A549 (cell line): Measurements from ENCODE around the gene TMEM250. TPM values are rescaled to one million over a fixed set of nuclear protein-coding genes. Genes with fewer than 3 reads are reported as not detected.

ENCODE experiments used
- ATAC-seq, 2 experiments: fragments of 200-7000 bp in 1 of 2; fragments of >200 bp in 1 of 2; cut with Nextera tagmentation in 1 of 2; cut with Tn5 transposase in 1 of 2; 3 replicates each; pipeline versions ENCODE4 v1.8.0 to v1.9.1; 2018 to 2020; ENCODE audit warnings: mild to moderate bottlenecking in 1 of 2, moderate library complexity in 1 of 2
- CTCF ChIA-PET: fragments of 300-600 bp; sonication (Branson Sonifier 250); formaldehyde crosslinking; extraction: SDS; loops from one replicate; lab custom pipeline; 2021; ENCODE audit warnings: antibody characterized with exemption, inconsistent platforms; lab: Yijun Ruan, JAX
- POLR2A ChIA-PET: fragments of 350-600 bp; formaldehyde crosslinking; extraction: SDS; loops from one replicate; lab custom pipeline; 2021; ENCODE audit warnings: antibody characterized with exemption, inconsistent platforms; lab: Yijun Ruan, JAX
- DNase-seq, 2 experiments: peaks; one replicate each; pipeline versions ENCODE4 v3.0.0 to v3.0.0-alpha.2; 2011 to 2016; ENCODE audit warnings: low read depth in 1 of 2, low spot score in 1 of 2
- FAIRE-seq: peaks from 2 replicates; lab custom pipeline; 2011; peaks lifted over from hg19 to GRCh38; lab: Jason Lieb, UNC
- H3K27ac ChIP-seq, 2 experiments: fragments of >200 bp; sonication (Bioruptor Twin); formaldehyde crosslinking; 3 replicates each; pipeline ENCODE4 v1.5.1; 2016 to 2017
- H3K4me1 ChIP-seq: fragments of >200 bp; sonication (Bioruptor Twin); formaldehyde crosslinking; 3 replicates; pipeline ENCODE4 v1.6.1; 2016
- H3K4me2 ChIP-seq: fragments of >200 bp; sonication (Bioruptor Twin); formaldehyde crosslinking; 3 replicates; pipeline ENCODE4 v1.6.1; 2016
- H3K4me3 ChIP-seq: fragments of >200 bp; sonication (Bioruptor Twin); formaldehyde crosslinking; 3 replicates; pipeline ENCODE4 v1.5.1; 2016
- H3K9me3 ChIP-seq: fragments of >200 bp; sonication (Bioruptor Twin); formaldehyde crosslinking; 3 replicates; pipeline ENCODE4 v1.6.1; 2016
- BHLHE40 ChIP-seq: IDR thresholded peaks from 2 replicates; pipeline ENCODE4 v1.6.1; 2012; ENCODE audit warnings: low read depth, low read length, inconsistent platforms
- CBX2 ChIP-seq: fragments of 200-600 bp; sonication (generic); IDR thresholded peaks from 2 replicates; pipeline ENCODE4 v1.6.1; 2016; ENCODE audit warnings: low read depth, mild to moderate bottlenecking, borderline replicate concordance
- CBX8 ChIP-seq: fragments of 200-600 bp; sonication (generic); IDR thresholded peaks from 2 replicates; pipeline ENCODE4 v1.6.1; 2016
- ELK1 ChIP-seq: fragments of 150-350 bp; IDR thresholded peaks from 2 replicates; pipeline ENCODE4 v1.6.1; 2014; ENCODE audit warnings: low read depth, mild to moderate bottlenecking, low read length
- EP300 ChIP-seq, 2 experiments: fragments of >200 bp; sonication (Bioruptor Twin); formaldehyde crosslinking; IDR thresholded peaks; 2 replicates in 1 of 2; 3 replicates in 1 of 2; pipeline ENCODE4 v1.6.1; 2016 to 2017
- FOSL2 ChIP-seq, 2 experiments: fragments of 450-650 bp in 1 of 2; fragments of >200 bp in 1 of 2; sonication (Bioruptor Twin) in 1 of 2; formaldehyde crosslinking; IDR thresholded peaks; 2 replicates each; pipeline versions ENCODE4 v1.5.0 to v1.6.1; 2016 to 2020; ENCODE audit warnings: mild to moderate bottlenecking in 1 of 2, moderate library complexity in 1 of 2
- GATA3 ChIP-seq: IDR thresholded peaks from 2 replicates; pipeline ENCODE4 v1.6.1; 2012; ENCODE audit warnings: borderline replicate concordance
- HOXB5 ChIP-seq: fragments of 250-450 bp; sonication (Bioruptor Pico); IDR thresholded peaks from 2 replicates; pipeline ENCODE4 v1.5.0; 2020; ENCODE audit warnings: mild to moderate bottlenecking, moderate library complexity
- JUN ChIP-seq, 2 experiments: fragments of >200 bp; sonication (Bioruptor Twin); formaldehyde crosslinking; IDR thresholded peaks; 2 replicates in 1 of 2; 3 replicates in 1 of 2; pipeline ENCODE4 v1.6.1; 2016 to 2017
- KDM5A ChIP-seq: fragments of 200-600 bp; sonication (generic); IDR thresholded peaks from 2 replicates; pipeline ENCODE4 v1.6.1; 2016; ENCODE audit warnings: antibody characterized with exemption, mild to moderate bottlenecking
- MAFK ChIP-seq: fragments of 450-650 bp; IDR thresholded peaks from 2 replicates; pipeline ENCODE4 v1.6.1; 2014; ENCODE audit not compliant: partially characterized antibody
- MYC ChIP-seq: IDR thresholded peaks from 2 replicates; pipeline ENCODE4 v1.6.1; 2012; ENCODE audit warnings: mild to moderate bottlenecking, inconsistent platforms, low read length, improper control_type of control experiment, borderline replicate concordance
- NPAS2 ChIP-seq: fragments of 250-450 bp; sonication (Bioruptor Pico); IDR thresholded peaks from 2 replicates; pipeline ENCODE4 v1.8.0; 2022; ENCODE audit warnings: mild to moderate bottlenecking, moderate library complexity, borderline replicate concordance
- POLR2AphosphoS2 ChIP-seq: conservative IDR thresholded peaks from 2 replicates; pipeline ENCODE4 v1.6.1; 2012; ENCODE audit warnings: low read length, improper control_type of control experiment, inconsistent platforms
- SREBF2 ChIP-seq: fragments of 450-650 bp; IDR thresholded peaks from 2 replicates; pipeline ENCODE4 v1.6.1; 2014; ENCODE audit warnings: mild to moderate bottlenecking, moderate library complexity
- ZC3H11A ChIP-seq: fragments of 450-650 bp; IDR thresholded peaks from 2 replicates; pipeline ENCODE4 v1.6.1; 2014; ENCODE audit warnings: antibody characterized with exemption, mild to moderate bottlenecking
- ZSCAN20 ChIP-seq: fragments of 250-450 bp; sonication (Bioruptor Pico); IDR thresholded peaks from 2 replicates; pipeline ENCODE4 v1.8.0; 2022; ENCODE audit warnings: mild to moderate bottlenecking, moderate library complexity
- WGBS: methylation state at CpG from one replicate; pipeline ENCODE4 v1.1.6; 2017; ENCODE audit errors: missing lambda C conversion rate; 5-methylcytosine and 5-hydroxymethylcytosine counted together
- polyA plus RNA-seq, 4 experiments: library from polyadenylated mRNA; depleted of rRNA in 3 of 4; stranded (reverse); fragments of >200 nt; fragmentation: RNase III in 1 of 4; extraction: RNeasy Plus Mini Kit Qiagen cat#74134 plus additional on column Dnase treatment in 1 of 4; gene quantifications; 2 replicates in 3 of 4; 3 replicates in 1 of 4; pipeline ENCODE4 v1.2.3, GENCODE V29; 2011 to 2017
- TF ChIP-seq, protein P1 (sequence below): fragments of >200 bp; sonication (Bioruptor Twin); formaldehyde crosslinking; IDR thresholded peaks from 3 replicates; pipeline ENCODE4 v1.6.1; 2016
- TF ChIP-seq, protein P2 (sequence below): fragments of >200 bp; sonication (Bioruptor Twin); formaldehyde crosslinking; IDR thresholded peaks from 3 replicates; pipeline ENCODE4 v1.5.1; 2016
- TF ChIP-seq, protein P3 (sequence below): fragments of 250-450 bp; sonication (Bioruptor Pico); IDR thresholded peaks from 2 replicates; pipeline ENCODE4 v1.5.0; 2021; ENCODE audit warnings: mild to moderate bottlenecking, moderate library complexity, borderline replicate concordance
- TF ChIP-seq, protein P4 (sequence below): fragments of 450-650 bp; IDR thresholded peaks from 2 replicates; pipeline ENCODE4 v1.6.1; 2014; ENCODE audit warnings: antibody characterized with exemption
- TF ChIP-seq, protein P5 (sequence below): IDR thresholded peaks from 2 replicates; pipeline ENCODE4 v1.6.1; 2012

Gene TMEM250
- polyA plus RNA-seq, 2 of the 4 experiments (the other 2 are of a cell fraction) = 13.0 to 35.2 TPM

GRCh38 chr9:136114610-136115009 is 4.1 kb downstream of the TMEM250 start:
- DNase-seq = no peak
- H3K9me3 ChIP-seq = no peaks in the 10 kb centered on the region
- CTCF ChIA-PET = interaction anchor here (0.6 to 8.1 kb wide), 5 partner anchors 7 to 735 kb away, joined by 4 to 41 read pairs (median 8); no protein-coding TSS in a partner anchor
- H3K27ac ChIP-seq = no peak overlapping the region
- H3K4me2 ChIP-seq = no peak overlapping the region
- peaks cover 23% of the 10 kb centered on the region for H3K4me1 ChIP-seq
- POLR2A ChIA-PET = interaction anchor here (0.9 kb wide), 1 partner anchor 63 kb away, joined by 3 read pairs; no protein-coding TSS in a partner anchor
- no peak overlapping the region for H3K4me3 ChIP-seq
- 93% methylated on average over 18 of the region's 18 CpGs for WGBS
- 0 out of 2 replicates have a peak, but pooled peaks have one; percentile 1 for TF ChIP-seq BHLHE40
- 0 out of 5 replicates have a peak, but pooled peaks of 1 of the 2 experiments have one; percentile 5 for TF ChIP-seq JUN (IDR thresholded peaks at IDR 0.05)
- TF ChIP-seq CBX8 = no peak
- no peak for TF ChIP-seq ZC3H11A
- TF ChIP-seq HOXB5 (CRISPR knock-in tag) = no peak
- no peak for ATAC-seq
- no peak for FAIRE-seq

- Histone ChIP-seq H3K4me1 (peaks cover 40% of the 10 kb centered on the region), H3K4me3 (no peak overlapping the region), H3K27ac (peak overlapping the region in 1 of 2 experiments; percentile 97; a peak in 3 of 6 replicates), H3K9me3 (no peaks in the 10 kb centered on the region), H3K4me2 (no peak overlapping the region)
- CTCF ChIA-PET = interaction anchor here (0.9 to 8.1 kb wide), 5 partner anchors 9 to 146 kb away, joined by 4 to 41 read pairs (median 5); no protein-coding TSS in a partner anchor
- DNase-seq (no peak), FAIRE-seq (no peak), ATAC-seq (no peak)
- WGBS = 88% methylated on average over 11 of the region's 11 CpGs
- POLR2A ChIA-PET = interaction anchor here (1.9 kb wide), 1 partner anchor 15 kb away, joined by 5 read pairs; no protein-coding TSS in a partner anchor
- TF ChIP-seq MAFK = no peak
- no peak for TF ChIP-seq NPAS2
These were observed 6.1 kb downstream of the TMEM250 start for GRCh38 chr9:136112541-136112940.

DNA sequence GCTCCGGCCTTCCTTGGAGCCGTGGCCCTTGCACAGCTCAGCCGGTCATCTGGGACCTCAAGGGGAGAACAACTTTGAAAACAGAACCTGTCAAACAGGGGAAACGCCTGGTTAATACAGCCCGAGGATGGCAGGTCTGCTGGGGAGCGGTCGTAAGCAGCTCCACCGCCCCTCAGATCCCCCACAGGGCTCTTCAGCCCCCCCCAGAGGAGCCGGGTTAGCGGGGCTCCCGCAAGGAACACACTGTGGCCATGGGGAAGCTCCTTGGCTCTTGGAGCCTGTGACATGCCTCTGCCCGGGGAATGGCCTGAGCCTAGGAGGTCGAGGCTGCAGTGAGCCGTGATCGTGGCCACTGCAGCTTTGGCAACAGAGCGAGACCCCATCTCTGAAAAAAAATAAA is 6.8 kb downstream of the TMEM250 start:
- CTCF ChIA-PET = interaction anchor here (0.9 to 8.1 kb wide), 6 partner anchors 10 to 145 kb away, joined by 3 to 41 read pairs (median 4); no protein-coding TSS in a partner anchor

More for the DNA sequence above, 6.8 kb downstream of the TMEM250 start:
- Histone ChIP-seq H3K9me3 (no peaks in the 10 kb centered on the region), H3K4me3 (no peak overlapping the region), H3K4me2 (no peak overlapping the region), H3K27ac (peak overlapping the region; percentile 1 to 97; a peak in 4 of 6 replicates), H3K4me1 (peaks cover 34% of the 10 kb centered on the region)
- FAIRE-seq (no peak), ATAC-seq (no peak), DNase-seq (no peak)
- POLR2A ChIA-PET = interaction anchor here (1.9 kb wide), 1 partner anchor 15 kb away, joined by 5 read pairs; no protein-coding TSS in a partner anchor
- WGBS = 94% methylated on average over 15 of the region's 16 CpGs
- TF ChIP-seq GATA3 (no peak), MYC (no peak), CBX2 (no peak), ELK1 (no peak), SREBF2 (no peak), EP300 (IDR thresholded peaks at IDR 0.05) (no peak), KDM5A (no peak), ZSCAN20 (CRISPR knock-in tag) (no peak), FOSL2 (IDR thresholded peaks at IDR 0.05) (no peak), FOSL2 (CRISPR knock-in tag; IDR thresholded peaks at IDR 0.05) (no peak), HOXB5 (CRISPR knock-in tag) (no peak), POLR2AphosphoS2 (no peak)
- TF ChIP-seq, protein P1, sequence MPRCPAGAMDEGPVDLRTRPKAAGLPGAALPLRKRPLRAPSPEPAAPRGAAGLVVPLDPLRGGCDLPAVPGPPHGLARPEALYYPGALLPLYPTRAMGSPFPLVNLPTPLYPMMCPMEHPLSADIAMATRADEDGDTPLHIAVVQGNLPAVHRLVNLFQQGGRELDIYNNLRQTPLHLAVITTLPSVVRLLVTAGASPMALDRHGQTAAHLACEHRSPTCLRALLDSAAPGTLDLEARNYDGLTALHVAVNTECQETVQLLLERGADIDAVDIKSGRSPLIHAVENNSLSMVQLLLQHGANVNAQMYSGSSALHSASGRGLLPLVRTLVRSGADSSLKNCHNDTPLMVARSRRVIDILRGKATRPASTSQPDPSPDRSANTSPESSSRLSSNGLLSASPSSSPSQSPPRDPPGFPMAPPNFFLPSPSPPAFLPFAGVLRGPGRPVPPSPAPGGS = no peak
- TF ChIP-seq, protein P2, sequence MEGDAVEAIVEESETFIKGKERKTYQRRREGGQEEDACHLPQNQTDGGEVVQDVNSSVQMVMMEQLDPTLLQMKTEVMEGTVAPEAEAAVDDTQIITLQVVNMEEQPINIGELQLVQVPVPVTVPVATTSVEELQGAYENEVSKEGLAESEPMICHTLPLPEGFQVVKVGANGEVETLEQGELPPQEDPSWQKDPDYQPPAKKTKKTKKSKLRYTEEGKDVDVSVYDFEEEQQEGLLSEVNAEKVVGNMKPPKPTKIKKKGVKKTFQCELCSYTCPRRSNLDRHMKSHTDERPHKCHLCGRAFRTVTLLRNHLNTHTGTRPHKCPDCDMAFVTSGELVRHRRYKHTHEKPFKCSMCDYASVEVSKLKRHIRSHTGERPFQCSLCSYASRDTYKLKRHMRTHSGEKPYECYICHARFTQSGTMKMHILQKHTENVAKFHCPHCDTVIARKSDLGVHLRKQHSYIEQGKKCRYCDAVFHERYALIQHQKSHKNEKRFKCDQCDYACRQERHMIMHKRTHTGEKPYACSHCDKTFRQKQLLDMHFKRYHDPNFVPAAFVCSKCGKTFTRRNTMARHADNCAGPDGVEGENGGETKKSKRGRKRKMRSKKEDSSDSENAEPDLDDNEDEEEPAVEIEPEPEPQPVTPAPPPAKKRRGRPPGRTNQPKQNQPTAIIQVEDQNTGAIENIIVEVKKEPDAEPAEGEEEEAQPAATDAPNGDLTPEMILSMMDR = no peak
- TF ChIP-seq, protein P3, sequence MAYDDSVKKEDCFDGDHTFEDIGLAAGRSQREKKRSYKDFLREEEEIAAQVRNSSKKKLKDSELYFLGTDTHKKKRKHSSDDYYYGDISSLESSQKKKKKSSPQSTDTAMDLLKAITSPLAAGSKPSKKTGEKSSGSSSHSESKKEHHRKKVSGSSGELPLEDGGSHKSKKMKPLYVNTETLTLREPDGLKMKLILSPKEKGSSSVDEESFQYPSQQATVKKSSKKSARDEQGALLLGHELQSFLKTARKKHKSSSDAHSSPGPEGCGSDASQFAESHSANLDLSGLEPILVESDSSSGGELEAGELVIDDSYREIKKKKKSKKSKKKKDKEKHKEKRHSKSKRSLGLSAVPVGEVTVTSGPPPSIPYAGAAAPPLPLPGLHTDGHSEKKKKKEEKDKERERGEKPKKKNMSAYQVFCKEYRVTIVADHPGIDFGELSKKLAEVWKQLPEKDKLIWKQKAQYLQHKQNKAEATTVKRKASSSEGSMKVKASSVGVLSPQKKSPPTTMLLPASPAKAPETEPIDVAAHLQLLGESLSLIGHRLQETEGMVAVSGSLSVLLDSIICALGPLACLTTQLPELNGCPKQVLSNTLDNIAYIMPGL (CRISPR knock-in tag) = no peak
- TF ChIP-seq, protein P4, sequence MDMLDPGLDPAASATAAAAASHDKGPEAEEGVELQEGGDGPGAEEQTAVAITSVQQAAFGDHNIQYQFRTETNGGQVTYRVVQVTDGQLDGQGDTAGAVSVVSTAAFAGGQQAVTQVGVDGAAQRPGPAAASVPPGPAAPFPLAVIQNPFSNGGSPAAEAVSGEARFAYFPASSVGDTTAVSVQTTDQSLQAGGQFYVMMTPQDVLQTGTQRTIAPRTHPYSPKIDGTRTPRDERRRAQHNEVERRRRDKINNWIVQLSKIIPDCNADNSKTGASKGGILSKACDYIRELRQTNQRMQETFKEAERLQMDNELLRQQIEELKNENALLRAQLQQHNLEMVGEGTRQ = no peak
- TF ChIP-seq, protein P5, sequence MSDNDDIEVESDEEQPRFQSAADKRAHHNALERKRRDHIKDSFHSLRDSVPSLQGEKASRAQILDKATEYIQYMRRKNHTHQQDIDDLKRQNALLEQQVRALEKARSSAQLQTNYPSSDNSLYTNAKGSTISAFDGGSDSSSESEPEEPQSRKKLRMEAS = no peak
